NCI-H1092 treated with DMSO at 0.1 percent for 48 hours (cell line): ENCODE data around the gene TRIM61.
"Not testable (repeated sequence)": the region's sequence is repeated elsewhere in the genome, so short reads cannot be mapped to it uniquely, and the experiment has no call there.

Experiments used
- DNase-seq: peaks from one replicate; lab custom pipeline; 2025; lab: John Stamatoyannopoulos, UW

The TRIM61 gene

GRCh38 chr4:164956766-164957643 is 20.5 kb downstream of the TRIM61 start:
- no peak for DNase-seq

- no peak for DNase-seq
These were observed 22.2 kb downstream of the TRIM61 start for GRCh38 chr4:164955107-164955805.

GRCh38 chr4:164952551-164952950 is 24.9 kb downstream of the TRIM61 start:
- DNase-seq, result no peak

GRCh38 chr4:164949448-164950143 is 27.9 kb downstream of the TRIM61 start:
- DNase-seq, result no peak

GRCh38 chr4:164948975-164949374 is 28.5 kb downstream of the TRIM61 start:
- DNase-seq, result no peak

- DNase-seq, result not testable (repeated sequence)
These were observed 29.5 kb downstream of the TRIM61 start for GRCh38 chr4:164948006-164948405.

GRCh38 chr4:164946810-164947209 is 30.6 kb downstream of the TRIM61 start:
- no peak for DNase-seq

GRCh38 chr4:164945146-164945545 is 32.3 kb downstream of the TRIM61 start:
- DNase-seq, result no peak

GRCh38 chr4:164943192-164943591 is 34.3 kb downstream of the TRIM61 start:
- no peak for DNase-seq

GRCh38 chr4:164937576-164938270 is 39.7 kb downstream of the TRIM61 start:
- DNase-seq, result no peak

- DNase-seq, result not testable (repeated sequence)
These were observed 41.4 kb downstream of the TRIM61 start for GRCh38 chr4:164935865-164936606.

- DNase-seq, result no peak
These were observed 42.1 kb downstream of the TRIM61 start for GRCh38 chr4:164935363-164935762.

- no peak for DNase-seq
These were observed 44.2 kb downstream of the TRIM61 start for GRCh38 chr4:164933244-164933643.

GRCh38 chr4:164931551-164932324 is 45.7 kb downstream of the TRIM61 start:
- no peak for DNase-seq

GRCh38 chr4:164930647-164931046 is 46.8 kb downstream of the TRIM61 start:
- no peak for DNase-seq

- not testable (repeated sequence) for DNase-seq
These were observed 50.4 kb downstream of the TRIM61 start for GRCh38 chr4:164927101-164927500.

GRCh38 chr4:164926301-164926700 is 51.2 kb downstream of the TRIM61 start:
- no peak for DNase-seq

GRCh38 chr4:164924670-164925238 is 52.7 kb downstream of the TRIM61 start:
- no peak for DNase-seq

GRCh38 chr4:164918956-164919355 is 58.5 kb downstream of the TRIM61 start:
- DNase-seq, result no peak
